ENCODE measurements around the gene VTI1B. TPM values are rescaled to one million over a fixed set of nuclear protein-coding genes. Genes with fewer than 3 reads are reported as not detected.

The VTI1B gene
- total and polyA plus RNA-seq, 2 experiments from 2014 or later, result 55.0 to 115 TPM

GRCh38 chr14:67638642-67639041, 35.8 kb downstream of the VTI1B start:
- no peak for DNase-seq (ENCODE audit: low spot score)
- TF ChIP-seq CTCF (IDR thresholded peaks at IDR 0.05; ENCODE audit: poor library complexity) (no peak), EZH2phosphoT487 (IDR thresholded peaks at IDR 0.05; ENCODE audit: low read depth, severe bottlenecking, unreplicated experiment) (no peak), EZH2 (IDR thresholded peaks at IDR 0.05; ENCODE audit: borderline replicate concordance) (no peak)
- Histone ChIP-seq H3K4me2 (no peak overlapping the region), H3K36me3 (replicated peaks; ENCODE audit: insufficient read depth, low read depth) (no peaks in the 10 kb centered on the region), H3K27ac (no peak overlapping the region), H3K4me3 (no peak overlapping the region), H2AFZ (no peak overlapping the region), H3K9me2 (replicated peaks; ENCODE audit: insufficient read depth) (no peaks in the 10 kb centered on the region), H3K79me2 (no peaks in the 10 kb centered on the region), H3K9me3 (ENCODE audit: low read depth) (no peaks in the 10 kb centered on the region), H3K4me1 (ENCODE audit: insufficient read depth) (no peaks in the 10 kb centered on the region), H3K27me3 (no peaks in the 10 kb centered on the region), H4K20me1 (ENCODE audit: insufficient read depth, poor library complexity, severe bottlenecking) (no peaks in the 10 kb centered on the region)
- WGBS (ENCODE audit: low lambda C conversion rate, missing lambda C conversion rate), result 96% methylated on average over 3 of the region's 3 CpGs

DNA sequence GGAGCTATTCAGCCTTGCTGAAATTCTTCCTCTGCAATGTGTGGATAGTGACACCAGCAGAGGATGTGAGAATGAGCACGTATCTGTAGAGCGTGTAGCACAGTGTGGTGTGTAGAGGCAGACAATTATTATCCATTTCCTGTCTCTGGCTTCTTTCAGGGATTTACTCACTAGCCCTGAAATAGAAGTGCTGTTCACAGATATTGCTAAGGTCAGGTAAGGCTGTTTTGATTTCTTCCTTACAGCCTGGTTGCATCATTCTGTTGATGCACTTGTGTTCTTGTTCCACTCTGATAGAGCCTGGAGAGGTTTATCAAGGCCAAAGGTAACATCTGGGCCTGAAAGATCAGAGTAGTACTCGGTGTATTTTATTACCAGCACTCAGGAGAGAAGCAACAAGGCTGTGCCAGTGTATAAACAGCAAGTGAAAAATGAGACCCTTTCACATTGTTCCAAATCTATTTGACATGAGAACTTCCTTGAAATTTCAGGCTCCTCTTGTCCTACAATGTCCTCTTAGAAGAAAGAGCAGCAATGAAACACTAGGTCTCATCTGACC, 38.0 kb downstream of the VTI1B start:
- H3K4me1 ChIP-seq (ENCODE audit: insufficient read depth), result no peaks in the 10 kb centered on the region
- TF ChIP-seq EZH2 (IDR thresholded peaks at IDR 0.05; ENCODE audit: borderline replicate concordance), result no peak
- no peak for TF ChIP-seq EZH2phosphoT487 (IDR thresholded peaks at IDR 0.05; ENCODE audit: low read depth, severe bottlenecking, unreplicated experiment)
- TF ChIP-seq CTCF (IDR thresholded peaks at IDR 0.05; ENCODE audit: poor library complexity), result no peak
- H3K9me3 ChIP-seq (ENCODE audit: low read depth), result no peaks in the 10 kb centered on the region
- no peak overlapping the region for H3K4me3 ChIP-seq
- H3K4me2 ChIP-seq, result no peak overlapping the region
- no peak overlapping the region for H3K27ac ChIP-seq
- H3K9me2 ChIP-seq (replicated peaks; ENCODE audit: insufficient read depth), result no peaks in the 10 kb centered on the region
- peak; percentile 23 for DNase-seq (ENCODE audit: low spot score)
- H4K20me1 ChIP-seq (ENCODE audit: insufficient read depth, poor library complexity, severe bottlenecking), result no peaks in the 10 kb centered on the region
- H3K27me3 ChIP-seq, result no peaks in the 10 kb centered on the region
- H3K79me2 ChIP-seq, result no peaks in the 10 kb centered on the region
- 62% methylated on average over 3 of the region's 3 CpGs for WGBS (ENCODE audit: low lambda C conversion rate, missing lambda C conversion rate)
- no peaks in the 10 kb centered on the region for H3K36me3 ChIP-seq (replicated peaks; ENCODE audit: insufficient read depth, low read depth)
- H2AFZ ChIP-seq, result no peak overlapping the region

- Histone ChIP-seq H3K9me2 (replicated peaks; ENCODE audit: insufficient read depth) (no peaks in the 10 kb centered on the region), H3K27ac (no peak overlapping the region), H3K27me3 (no peaks in the 10 kb centered on the region), H3K36me3 (replicated peaks; ENCODE audit: insufficient read depth, low read depth) (no peaks in the 10 kb centered on the region), H3K4me1 (ENCODE audit: insufficient read depth) (no peaks in the 10 kb centered on the region), H3K79me2 (no peaks in the 10 kb centered on the region), H2AFZ (no peak overlapping the region), H4K20me1 (ENCODE audit: insufficient read depth, poor library complexity, severe bottlenecking) (no peaks in the 10 kb centered on the region), H3K4me2 (no peak overlapping the region), H3K4me3 (no peak overlapping the region), H3K9me3 (ENCODE audit: low read depth) (no peaks in the 10 kb centered on the region)
- TF ChIP-seq CTCF (IDR thresholded peaks at IDR 0.05; ENCODE audit: poor library complexity) (no peak), EZH2 (IDR thresholded peaks at IDR 0.05; ENCODE audit: borderline replicate concordance) (no peak)
- no peak for DNase-seq (ENCODE audit: low spot score)
- 88% methylated on average over 5 of the region's 5 CpGs for WGBS (ENCODE audit: low lambda C conversion rate, missing lambda C conversion rate)
These were observed 40.8 kb downstream of the VTI1B start for GRCh38 chr14:67633451-67634147.
